OCI-LY3 (cell line): ENCODE results near the gene SOS2.

ENCODE experiments used
- H2AFZ ChIP-seq: fragments of 200-600, 300-600 bp; shearing (Covaris generic); 2 replicates; pipeline ENCODE4 v1.6.0; 2014; ENCODE audit warnings: antibody characterized with exemption, low read depth, low read length
- H3K27ac ChIP-seq: fragments of 200-600, 300-600 bp; sonication (generic); 2 replicates; pipeline ENCODE4 v1.5.1; 2014; ENCODE audit warnings: mild to moderate bottlenecking, low read length, moderate library complexity, mixed read lengths
- H3K27me3 ChIP-seq: fragments of 200-600, 300-600 bp; sonication (generic); 2 replicates; pipeline ENCODE4 v1.6.1; 2014; ENCODE audit warnings: low read depth, low read length, mixed read lengths
- H3K36me3 ChIP-seq: fragments of 200-600, 300-600 bp; sonication (generic); replicated peaks from 2 replicates; pipeline ENCODE3; 2014; ENCODE audit warnings: low read depth, low read length, mixed read lengths
- H3K4me1 ChIP-seq: fragments of 300-600, 200-600 bp; sonication (generic); 2 replicates; pipeline ENCODE4 v1.6.1; 2014; ENCODE audit warnings: low read length, mixed read lengths
- H3K4me2 ChIP-seq: fragments of 200-600, 300-600 bp; sonication (generic); 2 replicates; pipeline ENCODE4 v1.6.1; 2014; ENCODE audit warnings: low read length, mixed read lengths
- H3K4me3 ChIP-seq: fragments of 300-600, 200-600 bp; sonication (generic); 2 replicates; pipeline ENCODE4 v1.5.1; 2014; ENCODE audit warnings: antibody characterized with exemption, mild to moderate bottlenecking, low read length, moderate library complexity
- H3K79me2 ChIP-seq: fragments of 300-600, 200-600 bp; shearing (Covaris generic); 2 replicates; pipeline ENCODE4 v1.6.1; 2014; ENCODE audit warnings: mild to moderate bottlenecking, low read length, mixed read lengths
- H3K9ac ChIP-seq: fragments of 300-600, 200-600 bp; shearing (Covaris generic); 2 replicates; pipeline ENCODE4 v1.6.0; 2014; ENCODE audit warnings: mild to moderate bottlenecking, low read length, moderate library complexity
- H3K9me3 ChIP-seq: fragments of 200-600, 300-600 bp; shearing (Covaris generic); 2 replicates; pipeline ENCODE4 v1.6.1; 2014; ENCODE audit warnings: low read length, mixed read lengths; ENCODE audit not compliant: insufficient read depth
- H4K20me1 ChIP-seq: fragments of 200-600, 300-600 bp; sonication (generic); 2 replicates; pipeline ENCODE4 v1.6.1; 2016; ENCODE audit warnings: low read length, mixed read lengths; ENCODE audit not compliant: insufficient read depth
- EZH2phosphoT487 ChIP-seq: fragments of 200-600 bp; shearing (Covaris generic); IDR thresholded peaks from 2 replicates; pipeline ENCODE4 v1.6.1; 2018; ENCODE audit warnings: antibody characterized with exemption, mixed run types, low read depth
- TF ChIP-seq, protein P1 (sequence below): fragments of 200-600, 300-600 bp; sonication (generic); IDR thresholded peaks from 2 replicates; pipeline ENCODE4 v1.5.1; 2014; ENCODE audit warnings: antibody characterized with exemption, low read length, low read depth

Gene SOS2

DNA sequence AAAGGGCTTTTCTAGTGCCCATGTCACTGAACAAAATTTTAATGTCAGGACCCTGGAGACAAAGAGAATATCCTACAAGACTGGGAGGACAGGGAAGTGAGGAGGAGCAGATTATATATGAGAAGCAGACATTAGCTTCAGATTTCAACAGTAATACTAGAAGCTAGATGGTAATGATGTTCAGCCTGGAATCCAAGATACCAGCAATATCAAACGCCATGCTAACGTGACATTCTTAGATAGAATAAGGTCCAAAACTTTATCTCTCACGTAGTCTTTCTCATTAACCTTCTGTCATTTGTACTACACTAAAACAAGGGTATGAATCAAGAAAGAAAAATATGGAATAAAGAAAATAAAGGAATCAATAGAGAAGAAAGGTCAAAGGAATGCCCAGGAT is 18.7 kb downstream of the SOS2 start:
- Histone ChIP-seq H3K79me2 (no peaks in the 10 kb centered on the region), H2AFZ (no peak overlapping the region), H3K4me3 (no peak overlapping the region), H3K4me1 (no peaks in the 10 kb centered on the region), H3K4me2 (no peak overlapping the region), H3K27me3 (no peaks in the 10 kb centered on the region), H3K27ac (no peak overlapping the region), H3K9me3 (no peaks in the 10 kb centered on the region), H3K36me3 (no peaks in the 10 kb centered on the region), H3K9ac (no peak overlapping the region), H4K20me1 (no peaks in the 10 kb centered on the region)
- no peak for TF ChIP-seq EZH2phosphoT487
- TF ChIP-seq, protein P1, sequence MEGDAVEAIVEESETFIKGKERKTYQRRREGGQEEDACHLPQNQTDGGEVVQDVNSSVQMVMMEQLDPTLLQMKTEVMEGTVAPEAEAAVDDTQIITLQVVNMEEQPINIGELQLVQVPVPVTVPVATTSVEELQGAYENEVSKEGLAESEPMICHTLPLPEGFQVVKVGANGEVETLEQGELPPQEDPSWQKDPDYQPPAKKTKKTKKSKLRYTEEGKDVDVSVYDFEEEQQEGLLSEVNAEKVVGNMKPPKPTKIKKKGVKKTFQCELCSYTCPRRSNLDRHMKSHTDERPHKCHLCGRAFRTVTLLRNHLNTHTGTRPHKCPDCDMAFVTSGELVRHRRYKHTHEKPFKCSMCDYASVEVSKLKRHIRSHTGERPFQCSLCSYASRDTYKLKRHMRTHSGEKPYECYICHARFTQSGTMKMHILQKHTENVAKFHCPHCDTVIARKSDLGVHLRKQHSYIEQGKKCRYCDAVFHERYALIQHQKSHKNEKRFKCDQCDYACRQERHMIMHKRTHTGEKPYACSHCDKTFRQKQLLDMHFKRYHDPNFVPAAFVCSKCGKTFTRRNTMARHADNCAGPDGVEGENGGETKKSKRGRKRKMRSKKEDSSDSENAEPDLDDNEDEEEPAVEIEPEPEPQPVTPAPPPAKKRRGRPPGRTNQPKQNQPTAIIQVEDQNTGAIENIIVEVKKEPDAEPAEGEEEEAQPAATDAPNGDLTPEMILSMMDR, result no peak

DNA sequence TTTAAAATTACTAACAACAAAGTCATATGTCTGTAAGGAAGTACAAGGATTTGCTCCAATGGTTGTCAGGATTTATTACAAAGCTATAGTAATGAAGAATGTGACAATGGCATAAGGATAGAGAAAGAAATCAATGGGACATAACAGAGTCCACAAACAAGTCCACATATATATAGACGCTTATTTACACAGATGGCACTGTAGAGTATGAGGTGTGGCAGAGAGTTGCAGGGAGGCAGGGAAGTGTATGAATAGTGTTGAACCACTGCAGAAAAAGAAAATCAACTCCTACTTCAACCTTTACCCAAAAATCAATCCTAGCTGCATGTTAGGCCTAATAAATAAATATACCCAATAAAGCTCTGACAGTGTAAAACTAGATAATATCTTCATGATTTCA is 21.3 kb downstream of the SOS2 start:
- TF ChIP-seq EZH2phosphoT487, result no peak
- TF ChIP-seq, protein P1, result no peak
- Histone ChIP-seq H3K4me3 (no peak overlapping the region), H3K36me3 (no peaks in the 10 kb centered on the region), H3K4me1 (no peaks in the 10 kb centered on the region), H3K9ac (no peak overlapping the region), H2AFZ (no peak overlapping the region), H3K27me3 (no peaks in the 10 kb centered on the region), H3K4me2 (no peak overlapping the region), H3K27ac (no peak overlapping the region), H3K9me3 (no peaks in the 10 kb centered on the region), H3K79me2 (no peaks in the 10 kb centered on the region), H4K20me1 (no peaks in the 10 kb centered on the region)

DNA sequence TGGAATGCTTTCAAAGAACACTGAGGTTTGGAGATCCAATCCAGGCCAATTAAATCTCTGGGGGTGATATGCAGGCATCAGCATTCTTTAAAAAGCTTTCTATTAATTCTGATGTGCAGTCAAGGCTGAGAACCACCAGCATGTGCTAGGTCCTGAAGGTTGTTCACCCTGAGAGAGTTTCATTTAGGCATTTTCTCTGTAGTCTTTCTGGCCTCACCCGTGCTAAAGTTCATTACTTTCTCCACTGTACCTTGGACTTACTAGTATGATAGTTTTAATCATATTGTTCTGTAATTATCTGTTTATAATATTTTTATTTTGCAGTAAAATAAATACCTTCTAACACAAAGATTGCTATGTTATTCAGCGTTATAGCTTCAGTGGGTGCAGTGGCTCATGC is 32.9 kb downstream of the SOS2 start:
- H3K36me3 ChIP-seq, result no peaks in the 10 kb centered on the region
- TF ChIP-seq EZH2phosphoT487, result no peak
- TF ChIP-seq, protein P1, result no peak
- H2AFZ ChIP-seq, result no peak overlapping the region

DNA sequence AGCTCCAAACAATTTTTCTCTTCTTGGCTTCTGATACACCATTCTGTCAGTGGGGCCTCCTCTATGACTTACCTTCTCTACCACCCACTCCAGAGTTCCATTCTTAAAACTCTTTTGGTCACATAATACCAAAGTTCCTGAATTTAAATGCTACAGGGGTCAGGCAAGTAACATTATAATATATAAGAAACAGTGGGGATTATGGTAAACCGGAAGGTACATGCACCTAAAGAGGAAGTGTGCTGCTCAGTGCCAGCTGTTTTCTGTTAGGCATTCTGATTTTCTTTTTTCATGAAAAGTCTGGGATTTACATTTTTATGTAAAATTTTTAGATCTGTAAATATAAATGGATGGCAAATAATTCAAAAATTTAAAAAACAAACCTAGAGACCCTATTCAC is 39.9 kb downstream of the SOS2 start:
- Histone ChIP-seq H2AFZ (no peak overlapping the region), H3K4me1 (no peaks in the 10 kb centered on the region), H3K36me3 (no peaks in the 10 kb centered on the region), H4K20me1 (no peaks in the 10 kb centered on the region), H3K27ac (no peak overlapping the region), H3K9ac (no peak overlapping the region), H3K4me3 (no peak overlapping the region), H3K79me2 (no peaks in the 10 kb centered on the region), H3K9me3 (no peaks in the 10 kb centered on the region), H3K27me3 (no peaks in the 10 kb centered on the region), H3K4me2 (no peak overlapping the region)
- TF ChIP-seq, protein P1, result no peak
- TF ChIP-seq EZH2phosphoT487, result no peak

More for the DNA sequence above, 32.9 kb downstream of the SOS2 start:
- no peak overlapping the region for H3K9ac ChIP-seq
- H3K79me2 ChIP-seq, result no peaks in the 10 kb centered on the region
- H3K27me3 ChIP-seq, result no peaks in the 10 kb centered on the region
- no peaks in the 10 kb centered on the region for H3K9me3 ChIP-seq
- H3K27ac ChIP-seq, result no peak overlapping the region
- H4K20me1 ChIP-seq, result no peaks in the 10 kb centered on the region
- no peaks in the 10 kb centered on the region for H3K4me1 ChIP-seq
- H3K4me3 ChIP-seq, result no peak overlapping the region
- H3K4me2 ChIP-seq, result no peak overlapping the region
